RWPE1 (cell line): ENCODE data around the gene COPB2.
A peak's percentile ranks its signal among the peaks of the same experiment; 100 is the strongest.
"Not testable (repeated sequence)": the region's sequence is repeated elsewhere in the genome, so short reads cannot be mapped to it uniquely, and the experiment has no call there.

ENCODE experiments used
- CTCF ChIA-PET: fragments of 350-600 bp; sonication (Branson Sonifier 250); formaldehyde crosslinking; extraction: SDS; loops from one replicate; lab custom pipeline; 2021; lab: Yijun Ruan, JAX
- POLR2A ChIA-PET: fragments of 400-600 bp; formaldehyde crosslinking; extraction: SDS; loops from one replicate; lab custom pipeline; 2020; ENCODE audit warnings: antibody characterized with exemption; ENCODE audit not compliant: low non-redundant PET; lab: Yijun Ruan, JAX
- DNase-seq: peaks from one replicate; pipeline ENCODE4 v3.0.0; 2012; ENCODE audit warnings: low spot score
- H3K27ac ChIP-seq: fragments of 450-650 bp; 2 replicates; pipeline ENCODE4 v1.5.1; 2017
- TF ChIP-seq, protein P1 (sequence below): fragments of 450-650 bp; conservative IDR thresholded peaks from 2 replicates; pipeline ENCODE4 v1.5.1; 2017; ENCODE audit warnings: low read depth, mild to moderate bottlenecking

The COPB2 gene

DNA sequence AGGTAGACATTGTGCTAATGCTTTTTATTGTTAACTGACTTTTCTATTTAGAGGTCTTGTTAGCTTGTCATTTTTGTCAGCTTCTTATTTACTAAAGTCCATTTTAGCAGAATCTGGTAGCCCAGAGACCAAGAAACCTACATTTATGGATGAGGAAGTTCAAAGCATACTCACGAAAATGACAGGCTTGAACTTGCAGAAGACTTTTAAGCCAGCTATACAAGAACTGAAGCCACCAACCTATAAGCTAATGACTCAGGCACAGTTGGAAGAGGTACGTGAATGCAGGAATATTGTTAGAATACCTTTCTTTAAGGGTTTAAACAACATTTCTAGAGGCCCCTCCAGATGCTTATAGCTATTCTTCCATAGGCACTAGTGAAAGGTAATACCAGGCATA, 42.7 kb downstream of the COPB2 start:
- ChIA-PET POLR2A (no interaction called here), CTCF (interaction anchor here (0.7 kb wide), 1 partner anchor 46 kb away, joined by 3 read pairs; no protein-coding TSS in a partner anchor)
- no peak for DNase-seq
- no peak overlapping the region for H3K27ac ChIP-seq
- TF ChIP-seq, protein P1, sequence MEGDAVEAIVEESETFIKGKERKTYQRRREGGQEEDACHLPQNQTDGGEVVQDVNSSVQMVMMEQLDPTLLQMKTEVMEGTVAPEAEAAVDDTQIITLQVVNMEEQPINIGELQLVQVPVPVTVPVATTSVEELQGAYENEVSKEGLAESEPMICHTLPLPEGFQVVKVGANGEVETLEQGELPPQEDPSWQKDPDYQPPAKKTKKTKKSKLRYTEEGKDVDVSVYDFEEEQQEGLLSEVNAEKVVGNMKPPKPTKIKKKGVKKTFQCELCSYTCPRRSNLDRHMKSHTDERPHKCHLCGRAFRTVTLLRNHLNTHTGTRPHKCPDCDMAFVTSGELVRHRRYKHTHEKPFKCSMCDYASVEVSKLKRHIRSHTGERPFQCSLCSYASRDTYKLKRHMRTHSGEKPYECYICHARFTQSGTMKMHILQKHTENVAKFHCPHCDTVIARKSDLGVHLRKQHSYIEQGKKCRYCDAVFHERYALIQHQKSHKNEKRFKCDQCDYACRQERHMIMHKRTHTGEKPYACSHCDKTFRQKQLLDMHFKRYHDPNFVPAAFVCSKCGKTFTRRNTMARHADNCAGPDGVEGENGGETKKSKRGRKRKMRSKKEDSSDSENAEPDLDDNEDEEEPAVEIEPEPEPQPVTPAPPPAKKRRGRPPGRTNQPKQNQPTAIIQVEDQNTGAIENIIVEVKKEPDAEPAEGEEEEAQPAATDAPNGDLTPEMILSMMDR = no peak

DNA sequence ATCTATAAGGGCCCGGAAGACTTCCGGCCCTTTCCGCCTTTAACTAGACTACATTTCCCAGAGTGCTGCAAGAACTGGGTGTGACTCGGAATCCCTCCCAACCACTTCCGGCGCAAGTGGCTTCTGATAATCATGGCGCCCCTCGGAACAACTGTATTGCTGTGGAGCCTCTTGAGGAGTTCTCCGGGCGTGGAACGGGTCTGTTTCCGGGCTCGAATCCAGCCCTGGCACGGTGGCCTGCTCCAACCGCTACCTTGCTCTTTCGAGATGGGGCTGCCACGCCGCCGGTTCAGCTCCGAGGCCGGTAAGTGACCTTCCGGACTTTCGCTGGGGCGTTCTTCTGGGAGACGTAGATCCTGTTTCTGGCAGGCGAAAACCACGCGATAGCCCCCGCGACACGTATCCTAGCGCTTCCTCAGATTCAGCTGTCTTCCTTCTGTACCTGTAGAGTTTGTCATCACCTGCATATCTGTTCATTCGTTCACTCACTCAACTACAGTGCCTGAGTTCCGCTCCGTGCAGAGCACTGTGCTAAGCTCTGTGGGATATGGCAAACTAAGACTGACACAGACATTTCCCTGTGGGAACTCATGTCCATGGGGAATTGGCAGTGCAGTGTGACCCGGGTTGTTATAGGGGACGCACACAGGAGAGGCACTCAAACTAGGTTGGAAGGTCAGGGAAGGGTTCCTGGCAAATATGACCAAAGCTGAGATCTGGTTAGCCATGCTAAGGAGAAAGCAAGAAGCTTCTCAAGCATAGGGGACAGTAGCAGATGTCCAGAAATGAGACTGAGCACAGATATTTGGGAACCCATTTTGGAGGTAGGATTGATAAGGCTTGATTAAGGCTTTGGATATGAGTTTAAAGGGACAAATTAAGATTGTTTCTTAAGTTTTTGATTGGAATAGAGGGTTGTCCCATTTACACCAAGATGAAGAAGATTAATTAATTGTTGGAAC, 45.3 kb downstream of the COPB2 start, which contains the start of gene MRPS22:
TSS of gene MRPS22 (plus strand) at position 126 of the 962 bp plus-strand sequence. CDS start at position 133, 7 bp downstream.
- peak; percentile 90 for DNase-seq
- POLR2A ChIA-PET = no interaction called here
- TF ChIP-seq, protein P1 = no peak
- CTCF ChIA-PET = interaction anchor here (1.0 kb wide), 1 partner anchor 1015 kb away, joined by 3 read pairs; no protein-coding TSS in a partner anchor
- H3K27ac ChIP-seq = peak within 1 kb of the TSS; percentile 83

DNA sequence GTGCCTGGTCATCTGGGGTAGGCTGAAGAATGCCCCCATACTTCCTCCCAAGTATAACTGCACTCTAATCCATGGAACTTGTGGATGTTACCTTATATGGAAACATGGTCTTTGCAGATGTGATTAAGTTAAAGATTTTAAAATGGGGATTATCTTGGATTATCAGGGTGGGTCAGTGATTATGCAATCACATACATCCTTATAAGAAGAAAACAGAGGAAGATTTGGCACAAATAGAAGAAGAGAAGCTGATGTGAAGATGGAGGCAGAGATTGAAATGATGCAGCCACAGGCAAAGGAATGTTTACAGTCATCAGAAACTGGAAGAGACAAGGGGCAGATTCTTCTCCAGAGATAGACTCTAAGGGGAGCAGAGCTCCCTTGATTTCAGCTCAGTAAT, 47.4 kb downstream of the COPB2 start:
- DNase-seq = no peak
- TF ChIP-seq, protein P1 = no peak
- ChIA-PET POLR2A (no interaction called here), CTCF (interaction anchor here (0.9 kb wide), 1 partner anchor 31 kb away, joined by 3 read pairs; no protein-coding TSS in a partner anchor)
- no peak overlapping the region for H3K27ac ChIP-seq

DNA sequence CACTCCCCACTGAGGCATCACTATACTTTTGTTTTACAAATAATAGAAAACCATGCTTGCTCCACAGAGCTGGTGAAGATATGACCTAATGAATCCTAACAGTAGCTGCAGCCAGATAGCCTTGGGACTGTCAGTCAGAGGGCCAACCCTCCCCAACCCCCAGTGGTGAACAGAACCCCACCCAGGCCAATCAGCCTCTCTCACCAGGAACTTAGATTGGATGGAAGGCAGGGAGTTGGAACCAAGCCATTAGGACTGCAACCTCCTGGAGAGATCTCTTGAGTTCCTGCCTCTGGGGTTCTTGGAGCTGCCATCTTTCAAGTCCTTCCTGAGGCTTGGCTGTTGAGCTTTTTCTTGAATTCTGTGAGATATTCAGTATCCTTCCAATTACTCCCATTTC, 48.7 kb downstream of the COPB2 start:
- no peak overlapping the region for H3K27ac ChIP-seq
- DNase-seq = no peak
- ChIA-PET POLR2A (no interaction called here), CTCF (interaction anchor here (1.6 kb wide), 1 partner anchor 12 kb away, joined by 6 read pairs; no protein-coding TSS in a partner anchor)
- TF ChIP-seq, protein P1 = no peak

DNA sequence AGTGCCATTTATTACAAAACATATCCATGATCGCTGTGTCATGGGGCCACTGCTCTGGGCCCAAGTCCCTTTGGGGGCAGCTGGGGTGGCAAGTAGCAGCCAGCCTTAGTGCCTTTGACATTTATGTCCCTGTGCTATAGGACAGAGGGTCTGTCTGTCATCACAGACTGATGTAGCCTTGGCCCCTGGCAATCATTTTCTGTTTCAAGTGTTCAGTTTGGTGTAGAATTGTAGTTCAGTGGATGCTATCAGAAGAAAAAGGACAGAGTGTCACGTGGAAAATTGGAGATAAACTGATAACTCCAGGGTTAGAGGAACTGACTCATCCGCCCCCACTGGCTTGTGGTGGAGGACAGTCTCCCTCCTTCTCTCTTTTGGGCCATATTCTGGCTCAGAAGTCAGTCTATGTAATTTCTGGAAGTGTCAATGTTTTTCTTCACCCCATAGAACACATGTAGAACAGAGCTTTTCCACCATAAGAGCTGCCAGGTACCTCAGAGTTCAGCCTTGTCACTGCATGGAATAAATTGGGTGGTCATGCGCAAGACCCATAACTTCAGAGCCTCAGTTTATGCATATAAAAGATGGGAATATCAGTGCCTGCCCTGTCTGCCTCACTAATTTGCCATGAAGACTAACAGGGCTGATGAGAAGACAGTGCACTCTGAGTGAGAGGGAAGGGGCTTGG, 50.1 kb downstream of the COPB2 start:
- no peak for DNase-seq
- ChIA-PET POLR2A (no interaction called here), CTCF (no interaction called here)
- TF ChIP-seq, protein P1 = no peak
- H3K27ac ChIP-seq = no peak overlapping the region

DNA sequence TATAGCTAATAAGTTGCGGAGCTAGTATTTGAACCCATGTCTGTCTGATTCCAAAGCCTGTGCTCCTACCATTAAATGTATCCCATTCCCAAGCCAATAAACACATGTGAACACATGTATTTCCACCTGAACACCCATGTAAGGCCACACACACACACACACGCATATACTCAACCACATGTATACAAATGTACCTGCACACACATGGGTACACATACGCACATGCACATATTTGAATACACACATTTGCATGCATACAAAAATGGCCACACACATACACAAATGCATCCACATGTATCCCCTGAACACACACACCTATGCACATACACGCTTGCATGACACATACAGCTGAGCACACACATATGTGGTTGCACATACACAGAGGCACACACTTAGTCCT, 51.0 kb downstream of the COPB2 start:
- no peak overlapping the region for H3K27ac ChIP-seq
- no peak for DNase-seq
- CTCF ChIA-PET = no interaction called here
- POLR2A ChIA-PET = no interaction called here
- TF ChIP-seq, protein P1 = no peak

DNA sequence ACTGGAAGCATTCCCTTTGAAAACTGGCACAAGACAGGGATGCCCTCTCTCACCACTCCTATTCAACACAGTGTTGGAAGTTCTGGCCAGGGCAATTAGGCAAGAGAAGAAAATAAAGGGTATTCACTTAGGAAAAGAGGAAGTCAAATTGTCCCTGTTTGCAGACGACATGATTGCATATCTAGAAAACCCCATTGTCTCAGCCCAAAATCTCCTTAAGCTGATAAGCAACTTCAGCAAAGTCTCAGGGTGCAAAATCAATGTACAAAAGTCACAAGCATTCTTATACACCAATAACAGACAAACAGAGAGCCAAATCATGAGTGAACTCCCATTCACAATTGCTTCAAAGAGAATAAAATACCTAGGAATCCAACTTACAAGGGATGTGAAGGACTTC, 54.8 kb downstream of the COPB2 start:
- H3K27ac ChIP-seq, DNase-seq, POLR2A ChIA-PET, CTCF ChIA-PET: not testable (repeated sequence)
